ENCODE results near the gene HSPA12B. TPM values are rescaled to one million over a fixed set of nuclear protein-coding genes. Genes with fewer than 3 reads are reported as not detected.

The HSPA12B gene
- total RNA-seq, 4 donors from 2014 or later, result 7.7 to 58.2 (median 19.3) TPM

DNA sequence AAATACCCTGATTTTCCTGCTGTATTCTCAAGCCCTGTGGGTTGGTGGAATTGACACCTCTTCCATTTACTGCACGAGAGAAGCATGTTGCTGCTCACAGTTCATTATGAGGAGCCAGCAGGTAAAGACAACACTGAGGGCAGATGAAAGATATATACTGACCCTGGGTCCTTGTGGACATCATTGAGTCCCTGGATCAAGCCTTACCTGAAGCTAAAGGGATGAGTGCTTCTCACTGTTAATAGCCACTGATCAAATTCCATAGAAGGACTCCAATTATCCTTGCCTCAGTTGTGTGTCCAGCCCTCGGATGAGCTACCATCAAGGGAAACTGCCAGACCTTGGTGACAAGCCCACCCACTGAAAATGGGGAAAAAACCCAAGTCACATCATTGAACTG is 12.4 kb upstream of the HSPA12B start:
- DNase-seq (ENCODE audit: low spot score), result no peak
- ATAC-seq (ENCODE audit: low FRiP score), result no peak
- TF ChIP-seq CTCF (IDR thresholded peaks at IDR 0.05), result no peak

DNA sequence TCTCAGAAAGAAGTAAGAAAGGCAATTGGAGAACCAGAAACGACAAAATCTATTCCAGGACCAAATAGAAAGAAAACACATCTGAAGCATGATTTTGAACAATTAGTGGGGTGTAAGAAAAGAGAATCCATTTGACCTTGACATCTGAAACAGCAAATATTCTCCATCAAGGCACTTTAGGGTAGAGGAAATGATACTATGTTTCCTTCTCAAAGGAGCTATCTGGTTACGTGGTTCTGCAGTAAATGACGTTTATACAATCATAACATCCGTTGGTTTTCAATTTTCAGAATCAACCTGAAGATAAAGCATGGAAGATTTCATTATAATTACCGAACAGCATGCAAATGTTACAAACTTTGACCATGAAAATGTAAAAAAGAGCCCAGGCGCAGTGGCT is 11.9 kb upstream of the HSPA12B start:
- no peak for TF ChIP-seq CTCF (IDR thresholded peaks at IDR 0.05)
- no peak for ATAC-seq (ENCODE audit: low FRiP score)
- DNase-seq (ENCODE audit: low spot score), result no peak

DNA sequence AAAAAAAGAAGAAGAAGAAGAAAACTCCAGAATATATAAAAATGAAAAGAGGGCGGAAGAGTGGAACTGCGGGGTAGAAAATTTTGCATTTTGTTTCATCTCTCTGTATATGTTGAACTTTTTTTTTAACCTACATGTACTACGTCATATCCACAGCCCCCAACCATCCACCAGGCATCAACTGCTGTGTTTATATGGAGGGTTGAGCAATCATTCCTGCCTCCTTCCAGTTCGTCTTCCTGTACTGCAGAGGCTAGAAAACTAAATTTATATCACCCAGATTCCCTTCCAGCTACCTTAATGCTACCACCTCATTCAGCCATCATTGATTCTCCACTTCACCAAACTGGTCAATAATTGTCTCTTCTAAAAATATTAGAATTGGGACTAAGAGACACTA is 10.6 kb upstream of the HSPA12B start:
- DNase-seq (ENCODE audit: low spot score), result no peak
- no peak for ATAC-seq (ENCODE audit: low FRiP score)
- TF ChIP-seq CTCF (IDR thresholded peaks at IDR 0.05), result no peak

- DNase-seq (ENCODE audit: low spot score) (no peak), ATAC-seq (ENCODE audit: low FRiP score) (no peak)
- no peak for TF ChIP-seq CTCF (IDR thresholded peaks at IDR 0.05)
These were observed 9.2 kb upstream of the HSPA12B start for GRCh38 chr20:3723284-3723683.

DNA sequence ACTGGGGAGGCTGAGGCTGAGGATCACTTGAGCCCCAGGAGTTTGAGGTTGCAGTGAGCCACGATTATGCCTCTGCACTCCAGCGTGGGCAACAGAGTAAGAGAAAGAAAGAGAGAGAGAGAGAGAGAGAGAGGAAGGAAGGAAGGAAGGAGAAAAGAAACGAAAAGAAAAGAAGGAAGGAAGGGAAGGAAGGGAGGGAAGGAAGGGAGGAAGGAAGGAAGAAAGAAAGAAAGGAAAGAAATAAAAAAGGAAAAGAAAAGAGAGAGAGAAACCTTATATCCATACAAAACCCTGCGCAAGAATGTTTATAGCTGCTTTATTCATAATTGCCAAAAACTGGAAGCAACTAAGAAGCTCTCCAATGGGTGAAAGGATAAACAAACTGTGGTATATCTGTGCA is 8.1 kb upstream of the HSPA12B start:
- DNase-seq (ENCODE audit: low spot score) (no peak), ATAC-seq (ENCODE audit: low FRiP score) (no peak)
- TF ChIP-seq CTCF (IDR thresholded peaks at IDR 0.05), result no peak

GRCh38 chr20:3727401-3728021 is 5.0 kb upstream of the HSPA12B start:
- ATAC-seq (ENCODE audit: low FRiP score), result peak; percentile 75
- DNase-seq (ENCODE audit: low spot score), result no peak
- no peak for TF ChIP-seq CTCF (IDR thresholded peaks at IDR 0.05)

DNA sequence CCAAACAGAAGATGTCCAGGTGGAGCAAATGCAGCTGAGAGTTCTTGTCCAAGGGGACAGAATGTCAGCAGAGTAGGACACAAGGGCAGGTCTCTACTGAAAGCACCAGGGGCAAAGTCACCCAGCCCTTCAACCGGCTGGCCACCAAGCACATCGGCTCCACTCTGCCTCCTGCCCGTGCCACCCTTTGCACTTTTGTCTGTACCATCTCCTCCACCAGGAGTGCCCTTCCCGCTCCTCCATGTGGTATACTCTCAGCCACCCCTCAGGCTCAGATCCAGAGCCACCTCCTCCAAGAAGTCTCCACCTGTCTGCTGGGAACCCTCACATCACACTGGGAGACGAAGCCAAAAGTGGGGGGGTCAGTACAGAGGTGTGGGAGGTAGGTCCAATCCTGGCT is 4.1 kb upstream of the HSPA12B start:
- DNase-seq (ENCODE audit: low spot score), result no peak
- ATAC-seq (ENCODE audit: low FRiP score), result no peak
- no peak for TF ChIP-seq CTCF (IDR thresholded peaks at IDR 0.05)
